Mucosa of descending colon (tissue), 3 donors: ENCODE results near the gene GAS2L2. TPM values are rescaled to one million over a fixed set of nuclear protein-coding genes. Genes with fewer than 3 reads are reported as not detected.

Experiments used
- ATAC-seq: fragments of 200-7000 bp; cut with Tn5 transposase; one replicate; pipeline ENCODE4 v1.9.1; 2020; ENCODE audit warnings: mild to moderate bottlenecking, moderate library complexity
- DNase-seq, 3 donors: peaks; one replicate each; pipeline ENCODE4 v3.0.0-alpha.2; 2020
- H3K36me3 ChIP-seq: fragments of 200-600 bp; one replicate; pipeline ENCODE4 v1.8.0; 2021; ENCODE audit warnings: low read depth, mild to moderate bottlenecking
- H3K4me1 ChIP-seq: fragments of 200-600 bp; one replicate; pipeline ENCODE4 v1.8.0; 2021; ENCODE audit warnings: low read depth, mild to moderate bottlenecking
- H3K4me3 ChIP-seq: fragments of 200-600 bp; one replicate; pipeline ENCODE4 v1.8.0; 2021; ENCODE audit warnings: mild to moderate bottlenecking
- H3K9me3 ChIP-seq: fragments of 200-600 bp; one replicate; pipeline ENCODE4 v1.8.0; 2021; ENCODE audit warnings: mild to moderate bottlenecking
- CTCF ChIP-seq: fragments of 200-600 bp; IDR thresholded peaks from one replicate; pipeline ENCODE4 v1.8.0; 2022; ENCODE audit warnings: antibody characterized with exemption, mild to moderate bottlenecking
- intact Hi-C, 2 donors: fragments of 100-400 bp; cut with DNase I in 1 of 2; cut with micrococcal nuclease in 1 of 2; formaldehyde crosslinking; loops; one replicate each; pipeline versions ENCODE4 v1.11.0 to v1.11.1; 2022; cut with DNase I, micrococcal nuclease
- long read RNA-seq, 2 donors: library from polyadenylated mRNA; unstranded; transcript quantifications; one replicate each; pipeline ENCODE4 v2.0.0, GENCODE V29; 2019 to 2021
- total RNA-seq, 3 donors: library from RNA; stranded (reverse); fragmentation: NEBNext Ultra II Directional in 2 of 3; extraction: Animal tissue kit (Norgen Biotek cat#: 25700) in 2 of 3; gene quantifications; one replicate each; pipeline versions ENCODE4 v1.2.1 to v1.2.4, GENCODE V29; 2021 to 2023
- donor health status: DM: no; HTN: no; CAD: no; lungs with moderate emphysema.
- donor health status: DM: no; HTN: no; CAD: no.
- donor health status: DM: no; HTN: yes; CAD: no.

GAS2L2 gene
- not detected for total RNA-seq
- long read RNA-seq, donor 1 = 0 reads
- long read RNA-seq, donor 2 = 0 reads

DNA sequence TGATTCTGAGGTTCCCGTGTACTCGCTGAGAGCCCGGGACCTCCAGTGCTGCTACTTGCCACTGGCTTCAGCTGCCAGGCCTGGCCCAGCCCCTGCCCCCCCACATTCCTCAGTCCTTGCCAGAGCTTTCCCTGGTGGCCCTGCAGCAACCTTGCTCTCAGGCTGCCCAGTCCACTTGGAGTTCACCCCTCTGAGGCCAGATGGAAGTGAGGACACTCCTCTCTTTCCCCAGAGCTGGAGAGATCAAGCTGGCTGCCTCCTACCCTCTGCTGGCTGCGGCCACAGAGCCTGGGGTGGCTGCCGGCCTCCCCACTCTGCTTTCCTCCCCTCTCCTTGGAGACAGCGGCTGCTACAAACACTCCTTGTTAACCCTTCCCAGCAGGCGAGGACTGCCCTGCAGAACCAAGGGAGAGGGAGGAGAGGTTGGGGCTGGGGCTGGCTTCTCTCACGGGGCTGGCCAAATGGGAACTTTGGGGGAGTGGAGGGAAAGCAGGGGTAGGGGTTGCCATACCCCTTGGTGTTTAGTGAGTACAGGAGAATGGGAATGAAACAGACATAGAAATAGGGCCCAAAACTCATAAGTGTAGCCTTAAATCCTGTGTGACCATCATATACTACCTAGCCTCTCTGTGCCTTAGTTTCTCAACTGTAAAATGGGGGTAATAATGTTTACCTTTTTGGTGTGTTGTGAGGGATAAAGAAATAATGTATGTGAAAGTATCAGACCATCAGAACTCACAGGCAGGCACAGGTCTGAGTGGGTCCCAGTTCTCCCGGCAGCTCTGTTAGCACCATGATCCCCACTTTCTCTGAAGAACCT lies at the start of gene GAS2L2:
GAS2L2 (minus strand) TSS at position 295 of the 820 bp plus-strand sequence. CDS start 389 bp downstream, outside the sequence.
- Histone ChIP-seq H3K36me3 (no peaks in the 10 kb centered on the region), H3K4me3 (no peak within 1 kb of the TSS), H3K4me1 (no peaks in the 10 kb centered on the region), H3K9me3 (no peaks in the 10 kb centered on the region)
- intact Hi-C loops = no loop called here
- ATAC-seq (peak; percentile 35), DNase-seq (no peak)
- TF ChIP-seq CTCF = no peak

DNA sequence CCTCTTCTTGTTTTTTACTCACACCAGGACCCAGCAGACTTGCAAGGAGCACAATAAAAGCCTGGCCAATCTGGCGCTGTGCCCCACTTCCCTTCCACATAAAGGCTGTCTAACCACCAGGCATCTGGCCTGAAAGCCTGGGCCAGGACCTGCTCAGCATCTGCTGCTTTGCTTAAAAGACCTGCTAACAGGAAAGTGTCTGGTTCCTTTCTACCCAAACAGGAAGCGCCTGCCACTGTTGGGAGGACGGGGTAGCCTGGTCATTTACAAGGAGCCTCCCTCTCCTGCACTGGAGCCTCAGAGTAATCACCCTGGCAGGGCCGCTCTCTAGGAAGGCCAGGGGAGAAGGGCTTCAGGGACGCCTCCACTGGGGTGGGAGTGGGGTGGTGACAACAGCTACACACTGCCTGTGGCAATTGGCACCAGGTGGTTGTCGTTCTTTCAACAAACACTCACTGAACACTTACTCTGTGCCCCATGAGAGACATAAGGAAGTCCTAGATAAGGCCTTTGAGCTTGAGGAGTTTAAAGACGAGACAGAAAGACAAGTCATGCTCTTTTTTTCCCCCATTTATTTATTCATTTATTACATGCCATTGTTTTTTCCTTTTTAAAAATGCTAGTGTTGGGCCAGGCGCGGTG lies 48.7 kb upstream of the GAS2L2 start:
- intact Hi-C loops = no loop called here
- Histone ChIP-seq H3K9me3 (no peaks in the 10 kb centered on the region), H3K36me3 (no peaks in the 10 kb centered on the region), H3K4me1 (peaks cover 11% of the 10 kb centered on the region), H3K4me3 (no peak overlapping the region)
- DNase-seq = peak; percentile 81 to 85 (median 83)
- TF ChIP-seq CTCF = no peak
- peak; percentile 63 for ATAC-seq

- no peak for TF ChIP-seq CTCF
- Histone ChIP-seq H3K4me3 (no peak overlapping the region), H3K4me1 (peaks cover 21% of the 10 kb centered on the region), H3K36me3 (no peaks in the 10 kb centered on the region), H3K9me3 (no peaks in the 10 kb centered on the region)
- DNase-seq (peak; percentile 65 to 82 (median 79)), ATAC-seq (peak; percentile 24)
- intact Hi-C loops = no loop called here
Measured at GRCh38 chr17:35799942-35800341, 46.9 kb upstream of the GAS2L2 start.

- intact Hi-C loops = no loop called here
- no peak for ATAC-seq
- H3K4me3 ChIP-seq = no peak overlapping the region
- peaks cover 21% of the 10 kb centered on the region for H3K4me1 ChIP-seq
- no peak for DNase-seq
- no peaks in the 10 kb centered on the region for H3K9me3 ChIP-seq
- TF ChIP-seq CTCF = no peak
- H3K36me3 ChIP-seq = no peaks in the 10 kb centered on the region
Measured at GRCh38 chr17:35797918-35798317, 44.9 kb upstream of the GAS2L2 start.

DNA sequence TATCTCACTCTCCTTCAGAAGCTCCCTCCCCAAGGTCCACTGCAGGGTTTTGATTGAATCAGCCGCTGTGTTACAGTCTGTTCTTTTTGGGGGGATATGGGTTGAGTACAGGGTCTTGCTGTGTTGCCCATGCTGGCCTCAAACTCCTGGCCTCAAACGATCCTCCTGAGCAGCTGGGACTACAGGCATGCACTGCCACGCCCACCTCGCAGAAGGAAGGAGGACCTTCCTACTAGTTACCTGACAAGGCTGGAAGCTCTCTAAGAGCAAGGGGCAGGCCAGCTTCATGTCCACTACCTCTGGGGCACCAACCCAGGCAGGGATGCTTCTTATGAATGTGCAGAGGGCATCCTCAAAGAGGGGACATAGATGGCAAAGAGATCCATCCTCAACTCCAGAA lies 44.3 kb upstream of the GAS2L2 start:
- ATAC-seq (no peak), DNase-seq (no peak)
- no peak overlapping the region for H3K4me3 ChIP-seq
- intact Hi-C loops = no loop called here
- H3K4me1 ChIP-seq = peaks cover 21% of the 10 kb centered on the region
- no peak for TF ChIP-seq CTCF
- no peaks in the 10 kb centered on the region for H3K36me3 ChIP-seq
- H3K9me3 ChIP-seq = no peaks in the 10 kb centered on the region
